PC-9 (cell line): ENCODE results near the gene RFXANK. TPM values are rescaled to one million over a fixed set of nuclear protein-coding genes. Genes with fewer than 3 reads are reported as not detected.

Experiments
- BruUV-seq: library from RNA; stranded (reverse); fragments of 400-500 nt; replicated peaks from 2 replicates; lab custom pipeline; 2021; lab: Mats Ljungman, UMichigan
- CTCF ChIA-PET: fragments of 300-600 bp; sonication (Branson Sonifier 250); formaldehyde crosslinking; loops from one replicate; lab custom pipeline; 2022; ENCODE audit warnings: antibody characterized with exemption; lab: Charles Lee
- POLR2A ChIA-PET: fragments of 300-600 bp; sonication (Branson Sonifier 250); formaldehyde crosslinking; loops from one replicate; lab custom pipeline; 2022; ENCODE audit warnings: antibody characterized with exemption; ENCODE audit not compliant: unreplicated experiment; lab: Charles Lee
- DNase-seq, 2 experiments: peaks; one replicate each; pipeline versions ENCODE4 v3.0.0 to v3.0.0-alpha.2; 2015 to 2022; ENCODE audit warnings: mixed read lengths in 1 of 2
- H2AFZ ChIP-seq: fragments of 200-600 bp; sonication (generic); 2 replicates; pipeline ENCODE4 v1.8.1; 2017; ENCODE audit warnings: antibody characterized with exemption
- H3F3A ChIP-seq: fragments of 200-600 bp; sonication (generic); 2 replicates; pipeline ENCODE4 v1.8.1; 2017; ENCODE audit warnings: antibody characterized with exemption, mild to moderate bottlenecking, low read depth; ENCODE audit not compliant: insufficient read depth
- H3K27ac ChIP-seq: fragments of 200-600 bp; sonication (generic); 2 replicates; pipeline ENCODE4 v1.6.1; 2016; ENCODE audit warnings: mixed run types
- H3K27me3 ChIP-seq: fragments of 200-600 bp; sonication (generic); 2 replicates; pipeline ENCODE4 v1.6.1; 2016; ENCODE audit warnings: low read depth, mixed run types; ENCODE audit not compliant: insufficient read depth
- H3K36me3 ChIP-seq: fragments of 200-600 bp; sonication (generic); 2 replicates; pipeline ENCODE4 v1.6.1; 2016; ENCODE audit warnings: low read depth, mixed run types
- H3K4me1 ChIP-seq: fragments of 200-600 bp; sonication (generic); replicated peaks from 2 replicates; pipeline ENCODE4 v1.6.1; 2016; ENCODE audit warnings: mixed run types; ENCODE audit not compliant: insufficient read depth
- H3K4me2 ChIP-seq: fragments of 200-600 bp; sonication (generic); 2 replicates; pipeline ENCODE4 v1.6.1; 2017; ENCODE audit warnings: mixed run types
- H3K4me3 ChIP-seq: fragments of 200-600 bp; sonication (generic); 2 replicates; pipeline ENCODE4 v1.6.1; 2016; ENCODE audit warnings: mixed run types
- H3K79me2 ChIP-seq: fragments of 200-600 bp; sonication (generic); 2 replicates; pipeline ENCODE4 v1.6.1; 2017; ENCODE audit warnings: low read depth, mixed run types
- H3K9me2 ChIP-seq: fragments of 200-600 bp; sonication (generic); 2 replicates; pipeline ENCODE4 v1.8.1; 2017; ENCODE audit warnings: mild to moderate bottlenecking; ENCODE audit not compliant: insufficient read depth
- H3K9me3 ChIP-seq: fragments of 200-600 bp; sonication (generic); 2 replicates; pipeline ENCODE4 v1.8.1; 2016; ENCODE audit warnings: low read depth; ENCODE audit not compliant: insufficient read depth
- H4K20me1 ChIP-seq: fragments of 200-600 bp; sonication (generic); 2 replicates; pipeline ENCODE4 v1.8.1; 2017; ENCODE audit not compliant: insufficient read depth
- EZH2 ChIP-seq: fragments of 200-600 bp; sonication (generic); IDR thresholded peaks from 2 replicates; pipeline ENCODE4 v1.8.0; 2017; ENCODE audit warnings: antibody characterized with exemption, low read depth
- intact Hi-C: fragments of 100-400 bp; cut with micrococcal nuclease; formaldehyde crosslinking; loops from one replicate; pipeline ENCODE4 v1.10.0; 2022; ENCODE audit not compliant: unreplicated experiment
- total RNA-seq: library from RNA; stranded (reverse); gene quantifications from 2 replicates; pipeline ENCODE4 v1.2.3, GENCODE V29; 2021
- TF ChIP-seq, protein P1 (sequence below): fragments of 200-600 bp; sonication (generic); conservative IDR thresholded peaks from 2 replicates; pipeline ENCODE4 v1.6.1; 2017; ENCODE audit warnings: mixed run types, antibody characterized with exemption, mild to moderate bottlenecking, moderate library complexity

RFXANK gene
- total RNA-seq, 1 experiment from 2014 or later: 132 TPM

DNA sequence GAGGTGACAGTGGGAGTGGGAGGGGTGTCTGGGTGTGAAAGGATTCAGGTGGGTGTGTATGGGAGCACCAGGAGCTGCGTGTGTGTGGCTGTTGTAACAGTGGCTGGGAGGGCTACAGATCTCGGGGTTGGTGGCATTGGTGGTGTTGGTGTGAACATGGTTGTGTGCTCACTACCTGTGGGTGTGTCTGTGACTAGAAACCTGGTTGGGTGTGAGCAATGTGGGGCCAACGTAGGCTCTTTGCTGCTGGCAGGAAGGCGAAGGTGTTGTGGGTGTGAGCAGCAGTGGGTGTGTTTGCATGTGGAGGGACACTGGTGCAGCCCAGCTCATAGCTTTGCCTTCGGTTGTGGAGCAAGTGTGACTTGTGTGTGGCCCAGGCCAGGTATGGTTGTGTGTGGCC, 14.9 kb downstream of the RFXANK start:
- no peak for TF ChIP-seq EZH2
- TF ChIP-seq, protein P1, sequence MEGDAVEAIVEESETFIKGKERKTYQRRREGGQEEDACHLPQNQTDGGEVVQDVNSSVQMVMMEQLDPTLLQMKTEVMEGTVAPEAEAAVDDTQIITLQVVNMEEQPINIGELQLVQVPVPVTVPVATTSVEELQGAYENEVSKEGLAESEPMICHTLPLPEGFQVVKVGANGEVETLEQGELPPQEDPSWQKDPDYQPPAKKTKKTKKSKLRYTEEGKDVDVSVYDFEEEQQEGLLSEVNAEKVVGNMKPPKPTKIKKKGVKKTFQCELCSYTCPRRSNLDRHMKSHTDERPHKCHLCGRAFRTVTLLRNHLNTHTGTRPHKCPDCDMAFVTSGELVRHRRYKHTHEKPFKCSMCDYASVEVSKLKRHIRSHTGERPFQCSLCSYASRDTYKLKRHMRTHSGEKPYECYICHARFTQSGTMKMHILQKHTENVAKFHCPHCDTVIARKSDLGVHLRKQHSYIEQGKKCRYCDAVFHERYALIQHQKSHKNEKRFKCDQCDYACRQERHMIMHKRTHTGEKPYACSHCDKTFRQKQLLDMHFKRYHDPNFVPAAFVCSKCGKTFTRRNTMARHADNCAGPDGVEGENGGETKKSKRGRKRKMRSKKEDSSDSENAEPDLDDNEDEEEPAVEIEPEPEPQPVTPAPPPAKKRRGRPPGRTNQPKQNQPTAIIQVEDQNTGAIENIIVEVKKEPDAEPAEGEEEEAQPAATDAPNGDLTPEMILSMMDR: no peak
- CTCF ChIA-PET: no interaction called here
- no TSS peak for BruUV-seq

DNA sequence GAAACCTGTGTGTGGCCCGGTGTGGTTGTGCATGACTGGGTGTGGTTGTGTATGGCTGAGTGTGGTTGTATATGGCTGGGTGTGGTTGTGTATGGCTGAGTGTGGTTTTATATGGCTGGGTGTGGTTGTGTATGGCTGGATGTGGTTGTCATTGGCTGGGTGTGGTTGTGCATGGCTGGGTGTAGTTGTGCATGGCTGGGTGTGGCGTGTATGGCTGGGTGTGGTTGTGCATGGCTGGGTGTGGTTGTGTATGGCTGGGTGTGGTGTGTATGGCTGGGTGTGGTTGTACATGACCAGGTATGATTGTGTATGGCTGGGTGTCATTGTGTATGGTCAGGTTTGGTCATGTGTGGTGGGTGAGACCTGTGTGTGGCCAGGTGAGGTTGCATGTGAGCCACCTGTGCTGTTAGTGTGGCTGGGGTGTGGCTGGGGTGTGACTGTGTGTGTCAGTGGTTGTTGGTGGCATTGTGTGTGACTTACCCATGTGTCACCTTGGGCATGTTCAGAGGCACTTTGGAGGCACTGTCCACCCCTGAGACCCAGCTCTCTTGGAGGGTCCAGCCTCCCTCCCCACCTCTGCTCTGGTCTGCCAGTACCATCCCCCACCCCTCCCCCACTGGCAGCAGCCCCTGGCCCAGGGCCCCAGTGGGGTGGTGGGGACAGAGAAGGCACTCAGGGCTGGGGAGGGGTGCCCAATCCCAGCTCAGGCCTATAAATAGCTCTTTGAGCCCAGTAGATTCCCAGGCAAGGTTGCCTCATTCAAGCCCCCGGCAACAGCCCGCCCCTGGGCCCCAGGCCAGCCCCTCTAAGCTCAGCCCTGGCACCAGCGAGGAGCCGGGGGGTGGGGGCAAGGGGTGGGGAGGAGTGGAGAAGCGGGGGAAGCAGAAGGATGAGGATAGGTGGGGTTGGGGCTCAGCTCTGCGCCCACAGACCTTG, 15.8 kb downstream of the RFXANK start:
- Histone ChIP-seq H3K79me2 (peaks cover 2% of the 10 kb centered on the region; the same call in 1 of the 2 replicates), H3K27me3 (peaks cover 22% of the 10 kb centered on the region; the same call in 1 of the 2 replicates), H3K9me2 (no peaks in the 10 kb centered on the region), H3K27ac (no peak overlapping the region), H3K36me3 (no peaks in the 10 kb centered on the region), H3K9me3 (no peaks in the 10 kb centered on the region), H3K4me3 (no peak overlapping the region), H3K4me1 (no peaks in the 10 kb centered on the region), H3K4me2 (no peak overlapping the region), H4K20me1 (no peaks in the 10 kb centered on the region), H3F3A (no peaks in the 10 kb centered on the region), H2AFZ (no peak overlapping the region)
- no TSS peak for BruUV-seq
- intact Hi-C loops: no loop called here
- TF ChIP-seq EZH2: no peak
- TF ChIP-seq, protein P1: no peak
- ChIA-PET POLR2A (no interaction called here), CTCF (interaction anchor here (0.6 kb wide), 1 partner anchor 197 kb away, joined by 13 read pairs; the partner anchor contains the start of gene GATAD2A)
- DNase-seq: no peak

More for the DNA sequence above, 14.9 kb downstream of the RFXANK start:
- H3K4me2 ChIP-seq: no peak overlapping the region
- H2AFZ ChIP-seq: no peak overlapping the region
- no peak overlapping the region for H3K27ac ChIP-seq
- no peaks in the 10 kb centered on the region for H4K20me1 ChIP-seq
- DNase-seq: no peak
- no peaks in the 10 kb centered on the region for H3K36me3 ChIP-seq
- no peak overlapping the region for H3K4me3 ChIP-seq
- peaks cover 11% of the 10 kb centered on the region for H3K79me2 ChIP-seq
- H3K27me3 ChIP-seq: peaks cover 16% of the 10 kb centered on the region; the same call in 1 of the 2 replicates
- POLR2A ChIA-PET: no interaction called here
- no peaks in the 10 kb centered on the region for H3K9me3 ChIP-seq
- H3K9me2 ChIP-seq: no peaks in the 10 kb centered on the region
- H3K4me1 ChIP-seq: peaks cover 6% of the 10 kb centered on the region
- intact Hi-C loops: no loop called here
- no peaks in the 10 kb centered on the region for H3F3A ChIP-seq

DNA sequence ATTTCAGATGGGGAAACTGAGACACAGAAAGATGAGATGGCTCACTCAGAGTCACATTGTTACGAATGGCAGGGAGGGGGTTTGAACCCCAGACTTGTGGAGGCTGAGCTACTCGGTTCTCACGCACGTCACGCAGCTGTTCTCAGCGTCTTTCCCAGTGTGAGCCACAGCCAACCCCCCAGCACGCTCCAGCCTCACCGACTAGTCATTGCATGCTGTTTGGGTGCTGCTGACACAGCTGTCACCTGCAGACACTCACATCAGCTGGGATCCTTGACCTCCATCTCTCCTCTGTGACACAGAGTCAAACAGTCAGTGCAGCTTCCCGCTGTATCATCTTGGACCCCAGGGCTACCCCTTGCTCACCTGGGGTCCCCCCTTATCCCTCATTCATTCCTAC, 17.3 kb downstream of the RFXANK start:
- Histone ChIP-seq H3K79me2 (no peaks in the 10 kb centered on the region), H3K36me3 (no peaks in the 10 kb centered on the region), H4K20me1 (no peaks in the 10 kb centered on the region), H3F3A (no peaks in the 10 kb centered on the region), H2AFZ (no peak overlapping the region), H3K9me3 (no peaks in the 10 kb centered on the region), H3K27ac (no peak overlapping the region), H3K9me2 (no peaks in the 10 kb centered on the region), H3K27me3 (peaks cover 35% of the 10 kb centered on the region), H3K4me1 (no peaks in the 10 kb centered on the region), H3K4me3 (no peak overlapping the region), H3K4me2 (no peak overlapping the region)
- CTCF ChIA-PET: no interaction called here
- BruUV-seq: no TSS peak
- POLR2A ChIA-PET: no interaction called here
- TF ChIP-seq, protein P1: no peak
- TF ChIP-seq EZH2: no peak
- DNase-seq: no peak
- intact Hi-C loops: no loop called here
